ENCODE data around the gene WDFY4. TPM values are rescaled to one million over a fixed set of nuclear protein-coding genes. Genes with fewer than 3 reads are reported as not detected.

Gene WDFY4
- total RNA-seq, 1 experiment from 2014 or later = 0.23 TPM

DNA sequence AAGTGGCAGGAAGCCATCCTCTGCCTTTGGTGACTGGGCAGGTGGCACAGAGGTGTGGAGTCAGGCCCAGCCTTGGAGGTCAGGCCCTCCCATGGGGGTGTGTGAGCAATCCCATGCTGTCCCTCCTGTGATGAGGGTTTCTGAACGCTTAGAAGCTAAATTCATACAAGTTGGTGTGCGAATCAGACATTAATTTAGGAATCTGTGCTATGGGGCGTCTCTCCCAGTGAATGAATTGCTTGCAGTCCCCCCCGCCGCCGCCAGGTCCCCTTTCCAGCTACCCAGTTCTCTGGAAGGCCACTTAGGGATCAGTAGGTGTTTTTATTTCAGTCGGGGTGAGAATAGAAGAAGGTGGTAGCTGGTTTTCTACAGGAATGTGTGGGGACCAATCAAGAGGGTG lies 217.4 kb downstream of the WDFY4 start:
- CTCF ChIA-PET = no interaction called here
- intact Hi-C loops (cut with micrococcal nuclease; ENCODE audit: unreplicated experiment) (loop anchor here (10.0 kb wide), 1 partner anchor 473 kb away; no protein-coding TSS in a partner anchor), in situ Hi-C loops (cut with HindIII; ENCODE audit: low pct_unique_long_range_greater_than_20kb, low sequenced_read_pairs) (no loop called here)
- DNase-seq (ENCODE audit: low read depth, low spot score) = no peak
- BruUV-seq (replicated peaks) = no TSS peak
- Histone ChIP-seq H3K4me3 (ENCODE audit: low read depth in 2 of 2, low read length in 2 of 2) (no peak overlapping the region), H3K36me3 (ENCODE audit: control insufficient read depth, insufficient read depth, low read length) (no peaks in the 10 kb centered on the region), H3K27ac (ENCODE audit: low read length) (no peak overlapping the region), H3K27me3 (ENCODE audit: control insufficient read depth, insufficient read depth, low read length) (peaks cover 10% of the 10 kb centered on the region), H3K9me3 (ENCODE audit: control insufficient read depth, insufficient read depth, low read depth, low read length) (no peaks in the 10 kb centered on the region), H3K4me1 (ENCODE audit: control insufficient read depth, insufficient read depth, low read length) (no peaks in the 10 kb centered on the region)
- POLR2A ChIA-PET = no interaction called here
- ATAC-seq = no peak
- TF ChIP-seq, protein P1, sequence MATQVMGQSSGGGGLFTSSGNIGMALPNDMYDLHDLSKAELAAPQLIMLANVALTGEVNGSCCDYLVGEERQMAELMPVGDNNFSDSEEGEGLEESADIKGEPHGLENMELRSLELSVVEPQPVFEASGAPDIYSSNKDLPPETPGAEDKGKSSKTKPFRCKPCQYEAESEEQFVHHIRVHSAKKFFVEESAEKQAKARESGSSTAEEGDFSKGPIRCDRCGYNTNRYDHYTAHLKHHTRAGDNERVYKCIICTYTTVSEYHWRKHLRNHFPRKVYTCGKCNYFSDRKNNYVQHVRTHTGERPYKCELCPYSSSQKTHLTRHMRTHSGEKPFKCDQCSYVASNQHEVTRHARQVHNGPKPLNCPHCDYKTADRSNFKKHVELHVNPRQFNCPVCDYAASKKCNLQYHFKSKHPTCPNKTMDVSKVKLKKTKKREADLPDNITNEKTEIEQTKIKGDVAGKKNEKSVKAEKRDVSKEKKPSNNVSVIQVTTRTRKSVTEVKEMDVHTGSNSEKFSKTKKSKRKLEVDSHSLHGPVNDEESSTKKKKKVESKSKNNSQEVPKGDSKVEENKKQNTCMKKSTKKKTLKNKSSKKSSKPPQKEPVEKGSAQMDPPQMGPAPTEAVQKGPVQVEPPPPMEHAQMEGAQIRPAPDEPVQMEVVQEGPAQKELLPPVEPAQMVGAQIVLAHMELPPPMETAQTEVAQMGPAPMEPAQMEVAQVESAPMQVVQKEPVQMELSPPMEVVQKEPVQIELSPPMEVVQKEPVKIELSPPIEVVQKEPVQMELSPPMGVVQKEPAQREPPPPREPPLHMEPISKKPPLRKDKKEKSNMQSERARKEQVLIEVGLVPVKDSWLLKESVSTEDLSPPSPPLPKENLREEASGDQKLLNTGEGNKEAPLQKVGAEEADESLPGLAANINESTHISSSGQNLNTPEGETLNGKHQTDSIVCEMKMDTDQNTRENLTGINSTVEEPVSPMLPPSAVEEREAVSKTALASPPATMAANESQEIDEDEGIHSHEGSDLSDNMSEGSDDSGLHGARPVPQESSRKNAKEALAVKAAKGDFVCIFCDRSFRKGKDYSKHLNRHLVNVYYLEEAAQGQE (IDR thresholded peaks at IDR 0.05; ENCODE audit: insufficient read depth in 1 of 2, low read depth in 2 of 2, low read length in 1 of 2) = no peak
- TF ChIP-seq, protein P2, sequence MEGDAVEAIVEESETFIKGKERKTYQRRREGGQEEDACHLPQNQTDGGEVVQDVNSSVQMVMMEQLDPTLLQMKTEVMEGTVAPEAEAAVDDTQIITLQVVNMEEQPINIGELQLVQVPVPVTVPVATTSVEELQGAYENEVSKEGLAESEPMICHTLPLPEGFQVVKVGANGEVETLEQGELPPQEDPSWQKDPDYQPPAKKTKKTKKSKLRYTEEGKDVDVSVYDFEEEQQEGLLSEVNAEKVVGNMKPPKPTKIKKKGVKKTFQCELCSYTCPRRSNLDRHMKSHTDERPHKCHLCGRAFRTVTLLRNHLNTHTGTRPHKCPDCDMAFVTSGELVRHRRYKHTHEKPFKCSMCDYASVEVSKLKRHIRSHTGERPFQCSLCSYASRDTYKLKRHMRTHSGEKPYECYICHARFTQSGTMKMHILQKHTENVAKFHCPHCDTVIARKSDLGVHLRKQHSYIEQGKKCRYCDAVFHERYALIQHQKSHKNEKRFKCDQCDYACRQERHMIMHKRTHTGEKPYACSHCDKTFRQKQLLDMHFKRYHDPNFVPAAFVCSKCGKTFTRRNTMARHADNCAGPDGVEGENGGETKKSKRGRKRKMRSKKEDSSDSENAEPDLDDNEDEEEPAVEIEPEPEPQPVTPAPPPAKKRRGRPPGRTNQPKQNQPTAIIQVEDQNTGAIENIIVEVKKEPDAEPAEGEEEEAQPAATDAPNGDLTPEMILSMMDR (IDR thresholded peaks at IDR 0.05) = no peak
- TF ChIP-seq TCF7L2 (IDR thresholded peaks at IDR 0.05; ENCODE audit: low read depth, low read length) (no peak), POLR2AphosphoS5 (IDR thresholded peaks at IDR 0.05; ENCODE audit: low read depth, low read length) (no peak), SIN3A (IDR thresholded peaks at IDR 0.05; ENCODE audit: borderline replicate concordance, insufficient read depth, low read depth, low read length) (no peak)

- Histone ChIP-seq H3K4me3 (ENCODE audit: low read depth in 2 of 2, low read length in 2 of 2) (no peak overlapping the region), H3K36me3 (ENCODE audit: control insufficient read depth, insufficient read depth, low read length) (no peaks in the 10 kb centered on the region), H3K27ac (ENCODE audit: low read length) (no peak overlapping the region), H3K27me3 (ENCODE audit: control insufficient read depth, insufficient read depth, low read length) (peaks cover 13% of the 10 kb centered on the region), H3K9me3 (ENCODE audit: control insufficient read depth, insufficient read depth, low read depth, low read length) (no peaks in the 10 kb centered on the region), H3K4me1 (ENCODE audit: control insufficient read depth, insufficient read depth, low read length) (no peaks in the 10 kb centered on the region)
- DNase-seq (ENCODE audit: low read depth, low spot score) (no peak), ATAC-seq (no peak)
- POLR2A ChIA-PET = no interaction called here
- TF ChIP-seq, protein P1 (IDR thresholded peaks at IDR 0.05; ENCODE audit: insufficient read depth in 1 of 2, low read depth in 2 of 2, low read length in 1 of 2) = no peak
- TF ChIP-seq TCF7L2 (IDR thresholded peaks at IDR 0.05; ENCODE audit: low read depth, low read length) (no peak), SIN3A (IDR thresholded peaks at IDR 0.05; ENCODE audit: borderline replicate concordance, insufficient read depth, low read depth, low read length) (no peak), POLR2AphosphoS5 (IDR thresholded peaks at IDR 0.05; ENCODE audit: low read depth, low read length) (no peak)
- TF ChIP-seq, protein P2 (IDR thresholded peaks at IDR 0.05) = no peak
- in situ Hi-C loops (cut with HindIII; ENCODE audit: low pct_unique_long_range_greater_than_20kb, low sequenced_read_pairs) = no loop called here
- intact Hi-C loops (cut with micrococcal nuclease; ENCODE audit: unreplicated experiment) = loop anchor here (10.0 kb wide), 1 partner anchor 472 kb away; no protein-coding TSS in a partner anchor
- CTCF ChIA-PET = no interaction called here
- BruUV-seq (replicated peaks) = no TSS peak
Measured at GRCh38 chr10:48903151-48903550, 218.5 kb downstream of the WDFY4 start.
